Astrocyte (in vitro differentiated cells and primary cell): ENCODE measurements around the gene DGKB. TPM values are rescaled to one million over a fixed set of nuclear protein-coding genes. Genes with fewer than 3 reads are reported as not detected.

Experiments
- DNase-seq: peaks from one replicate; pipeline ENCODE4 v3.0.0-alpha.2; 2010; ENCODE audit warnings: low read depth
- FAIRE-seq: peaks from 2 replicates; lab custom pipeline; 2011; peaks lifted over from hg19 to GRCh38; lab: Jason Lieb, UNC
- H2AFZ ChIP-seq: 2 replicates; pipeline ENCODE4 v1.6.0; 2012; ENCODE audit warnings: low read depth, low read length, inconsistent platforms
- H3K27ac ChIP-seq: 2 replicates; pipeline ENCODE4 v1.5.1; 2011; ENCODE audit warnings: low read depth, low read length, inconsistent platforms
- H3K27me3 ChIP-seq: 2 replicates; pipeline ENCODE4 v1.6.0; 2011; ENCODE audit warnings: low read length, inconsistent platforms; ENCODE audit not compliant: insufficient read depth
- H3K36me3 ChIP-seq: 2 replicates; pipeline ENCODE4 v1.5.1; 2011; ENCODE audit warnings: low read length, inconsistent platforms; ENCODE audit not compliant: insufficient read depth
- H3K4me1 ChIP-seq: 2 replicates; pipeline ENCODE4 v1.5.1; 2011; ENCODE audit warnings: low read length, inconsistent platforms; ENCODE audit not compliant: insufficient read depth
- H3K4me2 ChIP-seq: 2 replicates; pipeline ENCODE4 v1.6.0; 2012; ENCODE audit warnings: low read length, inconsistent platforms
- H3K4me3 ChIP-seq: 2 replicates; pipeline ENCODE4 v1.5.1; 2011; ENCODE audit warnings: low read depth, mild to moderate bottlenecking, low read length, inconsistent platforms; ENCODE audit not compliant: insufficient read depth
- H3K79me2 ChIP-seq: 2 replicates; pipeline ENCODE4 v1.6.0; 2012; ENCODE audit warnings: mild to moderate bottlenecking, low read length, inconsistent platforms; ENCODE audit not compliant: insufficient read depth
- H3K9ac ChIP-seq: 2 replicates; pipeline ENCODE4 v1.6.0; 2012; ENCODE audit warnings: mild to moderate bottlenecking, low read length, inconsistent platforms
- H3K9me3 ChIP-seq: 2 replicates; pipeline ENCODE4 v1.5.1; 2012; ENCODE audit warnings: low read depth, mild to moderate bottlenecking, low read length, inconsistent platforms; ENCODE audit not compliant: insufficient read depth
- H4K20me1 ChIP-seq: 2 replicates; pipeline ENCODE4 v1.6.0; 2012; ENCODE audit warnings: low read length, inconsistent platforms; ENCODE audit not compliant: insufficient read depth
- H3K27ac Mint-ChIP-seq: one replicate; pipeline ENCODE4 v1.8.0; 2021; ENCODE audit warnings: mild to moderate bottlenecking, mixed read lengths; ENCODE audit not compliant: unreplicated experiment
- H3K27me3 Mint-ChIP-seq: one replicate; pipeline ENCODE4 v1.8.0; 2021; ENCODE audit warnings: low read depth, mixed read lengths; ENCODE audit not compliant: unreplicated experiment
- H3K36me3 Mint-ChIP-seq: one replicate; pipeline ENCODE4 v1.8.0; 2021; ENCODE audit warnings: low read depth, mixed read lengths; ENCODE audit not compliant: unreplicated experiment
- H3K4me1 Mint-ChIP-seq: one replicate; pipeline ENCODE4 v1.8.0; 2021; ENCODE audit warnings: low read depth, mixed read lengths; ENCODE audit not compliant: unreplicated experiment
- H3K4me3 Mint-ChIP-seq: one replicate; pipeline ENCODE4 v1.8.0; 2021; ENCODE audit warnings: mild to moderate bottlenecking, moderate library complexity, mixed read lengths; ENCODE audit not compliant: unreplicated experiment
- H3K9me3 Mint-ChIP-seq: one replicate; pipeline ENCODE4 v1.8.0; 2021; ENCODE audit warnings: mild to moderate bottlenecking, mixed read lengths; ENCODE audit not compliant: unreplicated experiment
- EZH2 ChIP-seq: IDR thresholded peaks from 2 replicates; pipeline ENCODE4 v1.6.1; 2012; ENCODE audit warnings: mild to moderate bottlenecking, low read length, inconsistent platforms; ENCODE audit not compliant: insufficient read depth
- total RNA-seq: library from RNA; stranded (reverse); gene quantifications from 2 replicates; pipeline ENCODE4 v1.2.1, GENCODE V29; 2021
- TF ChIP-seq, protein P1 (sequence below): IDR thresholded peaks from 2 replicates; pipeline ENCODE4 v1.5.1; 2011; ENCODE audit warnings: low read depth, mild to moderate bottlenecking, inconsistent platforms, low read length, moderate library complexity; ENCODE audit not compliant: insufficient read depth

DGKB gene
- total RNA-seq, 1 donor from 2014 or later: 0.39 TPM

DNA sequence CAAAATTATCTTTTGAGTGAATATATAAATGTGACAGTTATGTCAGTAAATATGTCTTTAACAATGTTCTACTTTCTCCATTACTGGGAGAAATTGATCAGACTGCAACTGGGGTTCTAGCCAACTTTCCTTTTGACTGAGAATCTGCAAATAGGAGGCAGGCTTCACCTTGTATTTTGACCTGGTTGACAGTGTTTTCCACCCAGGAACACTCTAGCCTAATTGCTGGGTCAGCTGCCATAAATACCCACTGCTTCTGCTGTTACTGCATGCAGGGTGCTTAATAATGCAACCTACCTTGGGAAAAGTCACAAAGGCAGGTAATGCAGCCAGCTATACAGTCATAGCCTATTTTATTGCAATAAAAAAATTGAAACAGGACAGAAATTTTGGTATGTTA, 319.0 kb downstream of the DGKB start:
- no peaks in the 10 kb centered on the region for H3K27me3 ChIP-seq
- FAIRE-seq: no peak
- no peak for DNase-seq
- no peak overlapping the region for H3K27ac Mint-ChIP-seq
- no peak for TF ChIP-seq EZH2
- TF ChIP-seq, protein P1, sequence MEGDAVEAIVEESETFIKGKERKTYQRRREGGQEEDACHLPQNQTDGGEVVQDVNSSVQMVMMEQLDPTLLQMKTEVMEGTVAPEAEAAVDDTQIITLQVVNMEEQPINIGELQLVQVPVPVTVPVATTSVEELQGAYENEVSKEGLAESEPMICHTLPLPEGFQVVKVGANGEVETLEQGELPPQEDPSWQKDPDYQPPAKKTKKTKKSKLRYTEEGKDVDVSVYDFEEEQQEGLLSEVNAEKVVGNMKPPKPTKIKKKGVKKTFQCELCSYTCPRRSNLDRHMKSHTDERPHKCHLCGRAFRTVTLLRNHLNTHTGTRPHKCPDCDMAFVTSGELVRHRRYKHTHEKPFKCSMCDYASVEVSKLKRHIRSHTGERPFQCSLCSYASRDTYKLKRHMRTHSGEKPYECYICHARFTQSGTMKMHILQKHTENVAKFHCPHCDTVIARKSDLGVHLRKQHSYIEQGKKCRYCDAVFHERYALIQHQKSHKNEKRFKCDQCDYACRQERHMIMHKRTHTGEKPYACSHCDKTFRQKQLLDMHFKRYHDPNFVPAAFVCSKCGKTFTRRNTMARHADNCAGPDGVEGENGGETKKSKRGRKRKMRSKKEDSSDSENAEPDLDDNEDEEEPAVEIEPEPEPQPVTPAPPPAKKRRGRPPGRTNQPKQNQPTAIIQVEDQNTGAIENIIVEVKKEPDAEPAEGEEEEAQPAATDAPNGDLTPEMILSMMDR: no peak
- no peaks in the 10 kb centered on the region for H3K4me1 Mint-ChIP-seq
- no peaks in the 10 kb centered on the region for H4K20me1 ChIP-seq
- H3K79me2 ChIP-seq: no peaks in the 10 kb centered on the region
- peaks cover 9% of the 10 kb centered on the region for H3K9me3 ChIP-seq
- H3K36me3 ChIP-seq: no peaks in the 10 kb centered on the region
- H3K4me3 ChIP-seq: no peak overlapping the region
- no peaks in the 10 kb centered on the region for H3K36me3 Mint-ChIP-seq
- H3K27ac ChIP-seq: no peak overlapping the region
- H3K4me3 Mint-ChIP-seq: no peak overlapping the region
- H3K27me3 Mint-ChIP-seq: no peaks in the 10 kb centered on the region
- no peak overlapping the region for H2AFZ ChIP-seq
- peaks cover 5% of the 10 kb centered on the region for H3K9me3 Mint-ChIP-seq
- H3K4me2 ChIP-seq: no peak overlapping the region
- no peaks in the 10 kb centered on the region for H3K4me1 ChIP-seq
- no peak overlapping the region for H3K9ac ChIP-seq

DNA sequence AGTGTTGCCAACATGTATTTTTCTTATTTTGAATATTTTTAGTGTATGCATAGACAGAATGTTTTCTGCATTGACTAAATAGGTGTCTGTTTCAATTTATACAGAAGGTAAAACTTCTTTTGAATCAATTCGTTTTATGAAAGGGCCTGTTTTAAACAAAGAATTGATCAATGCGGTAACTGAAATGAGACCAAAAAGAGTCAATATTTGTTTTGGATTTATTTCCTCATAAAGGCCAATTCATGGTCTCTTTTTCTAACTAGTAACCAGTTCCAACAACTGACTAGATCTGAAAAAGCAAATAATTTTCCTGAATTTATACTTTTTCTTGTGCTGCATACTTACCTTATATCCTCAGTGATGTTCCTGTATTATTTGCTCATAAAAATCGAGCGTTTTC, 320.5 kb downstream of the DGKB start:
- TF ChIP-seq, protein P1: no peak
- no peak for TF ChIP-seq EZH2
- no peak for FAIRE-seq

DNA sequence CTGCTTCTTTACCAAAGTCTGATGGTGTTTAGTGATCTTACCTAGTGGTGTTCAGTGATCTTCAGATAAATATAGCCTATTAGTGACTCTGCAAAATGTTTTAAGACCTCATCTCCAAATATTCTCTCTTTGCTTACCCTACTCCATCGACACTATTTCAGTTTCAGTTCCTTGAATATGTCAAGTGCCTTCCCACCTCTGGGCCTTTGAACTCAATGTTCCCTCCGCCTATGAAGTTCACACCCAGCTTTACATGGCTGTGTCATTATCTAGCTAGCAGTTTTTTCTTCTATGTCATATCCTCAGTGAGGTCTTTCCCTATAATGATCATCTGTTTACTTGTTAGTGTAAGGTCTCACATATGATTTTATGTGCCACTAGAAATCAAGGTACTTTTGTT, 322.6 kb downstream of the DGKB start:
- no peaks in the 10 kb centered on the region for H3K27me3 Mint-ChIP-seq
- Histone ChIP-seq H3K79me2 (no peaks in the 10 kb centered on the region), H3K36me3 (no peaks in the 10 kb centered on the region), H3K4me3 (no peak overlapping the region), H3K4me2 (no peak overlapping the region), H2AFZ (no peak overlapping the region), H3K27ac (no peak overlapping the region), H3K4me1 (no peaks in the 10 kb centered on the region), H3K27me3 (no peaks in the 10 kb centered on the region), H4K20me1 (no peaks in the 10 kb centered on the region), H3K9ac (no peak overlapping the region), H3K9me3 (no peaks in the 10 kb centered on the region)
- no peak overlapping the region for H3K27ac Mint-ChIP-seq
- no peaks in the 10 kb centered on the region for H3K4me1 Mint-ChIP-seq
- H3K36me3 Mint-ChIP-seq: no peaks in the 10 kb centered on the region
- no peak for TF ChIP-seq EZH2
- TF ChIP-seq, protein P1: no peak
- no peak overlapping the region for H3K4me3 Mint-ChIP-seq
- no peaks in the 10 kb centered on the region for H3K9me3 Mint-ChIP-seq
- no peak for FAIRE-seq
- DNase-seq: no peak

More for the DNA sequence above, 320.5 kb downstream of the DGKB start:
- H3K27ac ChIP-seq: no peak overlapping the region
- peaks cover 5% of the 10 kb centered on the region for H3K9me3 Mint-ChIP-seq
- H2AFZ ChIP-seq: no peak overlapping the region
- H3K9ac ChIP-seq: no peak overlapping the region
- no peaks in the 10 kb centered on the region for H3K36me3 Mint-ChIP-seq
- DNase-seq: no peak
- no peaks in the 10 kb centered on the region for H3K36me3 ChIP-seq
- no peaks in the 10 kb centered on the region for H3K79me2 ChIP-seq
- no peaks in the 10 kb centered on the region for H3K4me1 Mint-ChIP-seq
- H3K27ac Mint-ChIP-seq: no peak overlapping the region
- H3K27me3 Mint-ChIP-seq: no peaks in the 10 kb centered on the region
- no peaks in the 10 kb centered on the region for H4K20me1 ChIP-seq
- no peak overlapping the region for H3K4me3 ChIP-seq
- no peaks in the 10 kb centered on the region for H3K4me1 ChIP-seq
- no peaks in the 10 kb centered on the region for H3K27me3 ChIP-seq
- H3K4me3 Mint-ChIP-seq: no peak overlapping the region
- peaks cover 9% of the 10 kb centered on the region for H3K9me3 ChIP-seq
- H3K4me2 ChIP-seq: no peak overlapping the region
